Skeletal muscle tissue (tissue), 4 donors: Measurements from ENCODE around the gene KRTAP20-3. TPM values are rescaled to one million over a fixed set of nuclear protein-coding genes. Genes with fewer than 3 reads are reported as not detected.

Experiments used
- H3K27ac ChIP-seq: one replicate; pipeline ENCODE4 v1.7.0; 2013; ENCODE audit warnings: mild to moderate bottlenecking, low read depth, low read length, inconsistent platforms
- H3K27me3 ChIP-seq, 3 donors: one replicate each; pipeline ENCODE4 v1.7.0; 2013; ENCODE audit warnings: low read length in 3 of 3; ENCODE audit not compliant: control insufficient read depth in 3 of 3, insufficient read depth in 3 of 3
- H3K36me3 ChIP-seq, 3 donors: one replicate each; pipeline ENCODE4 v1.7.0; 2013; ENCODE audit warnings: low read length in 3 of 3; ENCODE audit not compliant: control insufficient read depth in 3 of 3, insufficient read depth in 3 of 3
- H3K4me1 ChIP-seq, 3 donors: one replicate each; pipeline ENCODE4 v1.7.0; 2013; ENCODE audit warnings: low read length in 3 of 3, mild to moderate bottlenecking in 3 of 3; ENCODE audit not compliant: control insufficient read depth in 3 of 3, insufficient read depth in 3 of 3
- H3K4me3 ChIP-seq, 3 donors: one replicate each; pipeline ENCODE4 v1.7.0; 2013; ENCODE audit warnings: low read length in 3 of 3
- H3K9ac ChIP-seq, 3 donors: one replicate each; pipeline ENCODE4 v1.7.0; 2013; ENCODE audit warnings: low read length in 3 of 3, mild to moderate bottlenecking in 3 of 3, moderate library complexity in 2 of 3, low read depth in 1 of 3
- H3K9me3 ChIP-seq, 3 donors: one replicate each; pipeline ENCODE4 v1.7.0; 2013; ENCODE audit warnings: low read length in 3 of 3; ENCODE audit not compliant: control insufficient read depth in 3 of 3
- total RNA-seq: library from RNA; depleted of rRNA; stranded (reverse); fragments of >200 nt; gene quantifications from one replicate; pipeline ENCODE4 v1.2.3, GENCODE V29; 2014
- donor health status: Osteomylitis.

The KRTAP20-3 gene
- total RNA-seq, 1 donor from 2014 or later: not detected

- H3K4me3 ChIP-seq: no peak overlapping the region
- H3K9ac ChIP-seq: no peak overlapping the region
- no peak overlapping the region for H3K27ac ChIP-seq
- H3K36me3 ChIP-seq: no peaks in the 10 kb centered on the region
- no peaks in the 10 kb centered on the region for H3K27me3 ChIP-seq
- no peaks in the 10 kb centered on the region for H3K9me3 ChIP-seq
- no peaks in the 10 kb centered on the region for H3K4me1 ChIP-seq
Observed at GRCh38 chr21:30623362-30623761, 19.3 kb upstream of the KRTAP20-3 start.

DNA sequence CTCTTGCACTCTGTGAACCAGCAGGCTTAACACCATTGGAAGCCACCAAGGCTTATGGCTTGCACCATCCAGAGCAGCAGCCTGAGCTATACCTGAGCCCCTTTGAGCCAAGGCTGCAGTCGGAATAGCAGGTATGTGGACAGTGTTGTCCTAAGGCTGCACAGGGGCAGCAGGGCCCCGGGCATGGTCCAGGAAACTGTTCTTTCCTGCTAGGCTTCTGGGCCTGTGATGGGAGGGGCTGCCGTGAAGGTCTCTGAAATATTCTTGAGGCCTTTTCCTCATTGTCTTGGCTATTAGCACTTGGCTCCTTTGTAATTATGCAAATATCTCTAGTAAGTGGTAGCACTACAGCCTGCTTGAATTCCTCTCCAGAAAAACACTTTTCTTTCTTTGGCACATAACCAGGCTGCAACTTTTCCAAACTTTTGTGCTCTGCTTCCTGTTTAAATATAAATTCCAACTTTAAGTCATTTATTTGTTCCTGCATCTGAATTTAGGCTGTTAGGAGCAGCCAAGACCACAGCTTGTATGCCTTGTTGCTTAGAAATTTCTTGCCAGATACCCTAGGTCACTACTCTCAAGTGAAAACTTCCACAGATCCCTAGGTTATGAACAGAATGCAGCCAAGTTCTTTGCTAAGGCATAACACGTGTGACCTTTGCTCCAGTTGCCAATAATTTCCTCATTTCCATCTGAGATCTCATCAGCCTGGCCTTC lies 17.1 kb upstream of the KRTAP20-3 start:
- H3K36me3 ChIP-seq: no peaks in the 10 kb centered on the region
- no peak overlapping the region for H3K9ac ChIP-seq
- no peaks in the 10 kb centered on the region for H3K9me3 ChIP-seq
- no peaks in the 10 kb centered on the region for H3K4me1 ChIP-seq
- no peak overlapping the region for H3K27ac ChIP-seq
- H3K27me3 ChIP-seq: no peaks in the 10 kb centered on the region
- no peak overlapping the region for H3K4me3 ChIP-seq

DNA sequence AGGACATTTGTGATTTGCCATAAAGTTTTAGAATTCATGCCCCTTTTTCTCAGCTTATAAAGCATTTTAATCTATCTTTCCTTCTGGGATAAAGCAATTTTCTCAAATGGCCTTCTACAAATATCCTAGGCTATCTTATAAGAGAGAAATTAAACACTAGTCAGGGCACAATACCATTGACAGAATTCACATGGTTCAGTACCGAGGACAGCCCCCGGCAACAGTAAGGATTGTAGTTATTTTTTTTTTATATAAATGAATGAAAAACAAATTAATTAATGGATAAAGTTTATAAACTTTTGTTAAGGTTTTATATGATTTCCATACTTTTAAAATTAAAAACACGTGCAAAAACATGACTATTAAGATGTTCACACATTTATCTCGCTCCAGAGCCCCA lies 14.6 kb upstream of the KRTAP20-3 start:
- H3K4me1 ChIP-seq: no peaks in the 10 kb centered on the region
- H3K4me3 ChIP-seq: no peak overlapping the region
- H3K27ac ChIP-seq: no peak overlapping the region
- no peaks in the 10 kb centered on the region for H3K27me3 ChIP-seq
- H3K9me3 ChIP-seq: no peaks in the 10 kb centered on the region
- no peak overlapping the region for H3K9ac ChIP-seq
- H3K36me3 ChIP-seq: no peaks in the 10 kb centered on the region

- no peak overlapping the region for H3K9ac ChIP-seq
- H3K27me3 ChIP-seq: no peaks in the 10 kb centered on the region
- no peak overlapping the region for H3K4me3 ChIP-seq
- H3K9me3 ChIP-seq: no peaks in the 10 kb centered on the region
- H3K27ac ChIP-seq: no peak overlapping the region
- H3K4me1 ChIP-seq: no peaks in the 10 kb centered on the region
- no peaks in the 10 kb centered on the region for H3K36me3 ChIP-seq
Observed at GRCh38 chr21:30629200-30629599, 13.5 kb upstream of the KRTAP20-3 start.

GRCh38 chr21:30634906-30635305 lies 7.8 kb upstream of the KRTAP20-3 start, which contains the start of gene KRTAP20-2:
Gene KRTAP20-2, plus strand, starts transcription at chr21:30635206. Its CDS starts 58 bp downstream, at chr21:30635264.
- Histone ChIP-seq H3K27me3 (no peaks in the 10 kb centered on the region), H3K36me3 (no peaks in the 10 kb centered on the region), H3K27ac (no peak within 1 kb of the TSS), H3K4me1 (no peaks in the 10 kb centered on the region), H3K9ac (no peak within 1 kb of the TSS), H3K9me3 (no peaks in the 10 kb centered on the region), H3K4me3 (no peak within 1 kb of the TSS)

DNA sequence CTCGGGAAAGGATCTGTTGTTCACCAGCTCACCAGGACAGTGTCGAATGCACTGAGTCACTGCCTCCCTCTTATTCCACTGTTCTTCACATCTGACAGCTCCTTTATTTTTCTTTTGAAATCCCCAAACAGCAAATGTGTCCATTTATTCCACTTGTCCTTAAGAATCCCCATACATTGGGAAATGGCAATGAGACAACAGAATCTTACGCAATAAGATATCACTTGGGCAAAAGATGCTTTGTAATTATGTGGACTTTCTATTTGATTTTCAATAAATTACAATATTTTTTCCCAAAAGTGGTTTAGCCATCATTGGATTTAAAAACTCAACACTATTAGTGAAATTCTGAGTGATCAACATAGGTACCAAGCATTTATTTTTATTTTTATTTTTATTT lies 4.0 kb upstream of the KRTAP20-3 start:
- Histone ChIP-seq H3K27me3 (no peaks in the 10 kb centered on the region), H3K36me3 (no peaks in the 10 kb centered on the region), H3K9ac (no peak overlapping the region), H3K9me3 (no peaks in the 10 kb centered on the region), H3K4me1 (no peaks in the 10 kb centered on the region), H3K4me3 (no peak overlapping the region), H3K27ac (no peak overlapping the region)

DNA sequence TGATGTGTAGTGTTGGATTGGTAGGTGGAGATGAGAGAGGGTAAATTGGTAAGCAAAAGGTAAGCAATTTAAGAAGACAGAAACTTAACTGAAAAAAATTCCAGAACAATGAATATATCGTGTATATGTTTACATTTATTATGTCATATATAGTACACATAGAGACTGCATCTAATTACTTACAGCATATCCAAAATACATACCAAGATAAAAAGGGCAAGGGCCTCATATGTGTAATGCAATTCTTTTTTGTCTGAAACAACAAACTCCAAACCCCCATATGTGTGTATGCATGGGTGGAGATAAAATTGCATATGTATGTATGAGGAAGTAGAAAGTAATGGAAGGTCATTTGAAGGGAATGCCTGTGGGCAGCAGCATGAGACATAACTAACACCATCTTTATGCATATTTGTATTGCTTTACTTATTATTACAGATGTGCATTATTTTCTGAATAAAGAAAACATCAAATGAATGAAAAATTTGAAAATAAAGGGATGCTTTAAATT lies 4.3 kb downstream of the KRTAP20-3 start:
- no peaks in the 10 kb centered on the region for H3K36me3 ChIP-seq
- no peak overlapping the region for H3K4me3 ChIP-seq
- no peak overlapping the region for H3K9ac ChIP-seq
- H3K9me3 ChIP-seq: no peaks in the 10 kb centered on the region
- no peak overlapping the region for H3K27ac ChIP-seq
- no peaks in the 10 kb centered on the region for H3K27me3 ChIP-seq
- no peaks in the 10 kb centered on the region for H3K4me1 ChIP-seq

- Histone ChIP-seq H3K36me3 (no peaks in the 10 kb centered on the region), H3K9me3 (no peaks in the 10 kb centered on the region), H3K9ac (no peak overlapping the region)
Observed at GRCh38 chr21:30652891-30653290, 10.2 kb downstream of the KRTAP20-3 start.

GRCh38 chr21:30668776-30669175 lies 26.1 kb downstream of the KRTAP20-3 start:
- Histone ChIP-seq H3K4me1 (no peaks in the 10 kb centered on the region), H3K9me3 (no peaks in the 10 kb centered on the region), H3K4me3 (no peak overlapping the region), H3K27ac (no peak overlapping the region), H3K9ac (no peak overlapping the region), H3K36me3 (no peaks in the 10 kb centered on the region), H3K27me3 (no peaks in the 10 kb centered on the region)

More at GRCh38 chr21:30652891-30653290, 10.2 kb downstream of the KRTAP20-3 start:
- H3K27me3 ChIP-seq: no peaks in the 10 kb centered on the region
- no peaks in the 10 kb centered on the region for H3K4me1 ChIP-seq
- no peak overlapping the region for H3K27ac ChIP-seq
- H3K4me3 ChIP-seq: no peak overlapping the region

DNA sequence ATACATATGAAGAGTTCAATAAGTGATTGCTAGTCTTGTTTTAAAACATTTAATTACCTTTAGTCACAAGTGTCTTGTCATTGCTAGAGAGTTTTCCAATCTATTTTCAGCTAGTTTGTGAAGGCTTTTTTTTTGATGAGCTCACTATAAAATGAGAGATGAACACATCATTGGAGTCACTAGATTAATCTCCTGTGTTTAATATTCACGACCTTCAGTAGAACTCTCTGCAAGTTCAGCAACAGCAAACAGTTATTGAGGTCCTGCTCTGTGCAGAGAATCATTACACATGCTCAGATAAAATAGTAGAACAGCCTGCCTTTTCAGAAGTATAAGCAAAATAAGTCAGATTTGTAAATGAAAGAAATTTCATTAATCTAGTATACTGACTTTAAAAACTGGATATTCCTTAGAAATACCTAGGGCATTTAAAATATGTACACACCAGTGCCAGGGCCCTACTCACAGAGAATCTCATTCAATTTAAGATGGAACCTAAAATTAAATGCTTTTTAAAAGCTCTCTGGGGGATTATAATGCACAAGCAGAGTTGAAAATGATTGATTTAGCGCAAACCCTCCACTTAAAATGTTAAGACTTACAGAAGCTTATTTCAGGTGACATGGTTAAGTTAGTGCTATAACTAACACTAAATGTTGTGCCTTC lies 30.5 kb downstream of the KRTAP20-3 start:
- no peak overlapping the region for H3K9ac ChIP-seq

More for the DNA sequence above, 30.5 kb downstream of the KRTAP20-3 start:
- no peaks in the 10 kb centered on the region for H3K4me1 ChIP-seq
- H3K27ac ChIP-seq: no peak overlapping the region
- H3K4me3 ChIP-seq: no peak overlapping the region
- no peaks in the 10 kb centered on the region for H3K36me3 ChIP-seq
- H3K27me3 ChIP-seq: no peaks in the 10 kb centered on the region
- H3K9me3 ChIP-seq: no peaks in the 10 kb centered on the region
